Measurements from ENCODE around the gene PDXP. TPM values are rescaled to one million over a fixed set of nuclear protein-coding genes. Genes with fewer than 3 reads are reported as not detected.

Gene PDXP
- total RNA-seq, 1 experiment from 2014 or later, result 36.9 TPM

GRCh38 chr22:37616201-37617083 is 42.1 kb upstream of the PDXP start:
- Histone ChIP-seq H3K79me2 (ENCODE audit: low read length) (peaks cover 1% of the 10 kb centered on the region; the same call in 1 of the 2 replicates), H4K20me1 (ENCODE audit: low read length) (no peaks in the 10 kb centered on the region), H3K36me3 (ENCODE audit: low read depth, low read length) (no peaks in the 10 kb centered on the region), H3K27me3 (ENCODE audit: low read length) (no peaks in the 10 kb centered on the region), H3K4me3 (ENCODE audit: low read length) (no peak overlapping the region), H3K9ac (ENCODE audit: low read length) (no peak overlapping the region), H3K4me2 (ENCODE audit: low read length) (no peak overlapping the region), H3K9me2 (replicated peaks; ENCODE audit: low read length) (no peaks in the 10 kb centered on the region), H3K27ac (ENCODE audit: low read length) (no peak overlapping the region), H3F3A (ENCODE audit: low read length, unreplicated experiment) (no peaks in the 10 kb centered on the region), H3K4me1 (ENCODE audit: insufficient read depth, low read length) (no peaks in the 10 kb centered on the region), H3K9me3 (ENCODE audit: low read length) (no peaks in the 10 kb centered on the region), H2AFZ (ENCODE audit: low read length) (no peak overlapping the region)
- TF ChIP-seq EZH2 (IDR thresholded peaks at IDR 0.05; ENCODE audit: low read length, unreplicated experiment) (no peak), CTCF (conservative IDR thresholded peaks at IDR 0.05; ENCODE audit: low read depth, low read length) (no peak), EZH2phosphoT487 (IDR thresholded peaks at IDR 0.05; ENCODE audit: borderline replicate concordance, low read length) (no peak)
- intact Hi-C loops (cut with micrococcal nuclease), result no loop called here
- no peak for DNase-seq
- no peak for ATAC-seq
- ChIA-PET POLR2A (ENCODE audit: unreplicated experiment) (interaction anchor here (0.6 kb wide), 1 partner anchor 105 kb away, joined by 3 read pairs; no protein-coding TSS in a partner anchor), CTCF (no interaction called here)
- no TSS peak for BruUV-seq (replicated peaks)

GRCh38 chr22:37617431-37617830 is 41.1 kb upstream of the PDXP start:
- H3K27ac ChIP-seq (ENCODE audit: low read length), result no peak overlapping the region
- H3K4me3 ChIP-seq (ENCODE audit: low read length), result no peak overlapping the region
- ChIA-PET CTCF (no interaction called here), POLR2A (ENCODE audit: unreplicated experiment) (no interaction called here)
- no peaks in the 10 kb centered on the region for H3K9me2 ChIP-seq (replicated peaks; ENCODE audit: low read length)
- H3K27me3 ChIP-seq (ENCODE audit: low read length), result no peaks in the 10 kb centered on the region
- DNase-seq (no peak), ATAC-seq (no peak)
- H3K4me2 ChIP-seq (ENCODE audit: low read length), result no peak overlapping the region
- intact Hi-C loops (cut with micrococcal nuclease), result no loop called here
- H2AFZ ChIP-seq (ENCODE audit: low read length), result no peak overlapping the region
- no peaks in the 10 kb centered on the region for H3K36me3 ChIP-seq (ENCODE audit: low read depth, low read length)
- no peaks in the 10 kb centered on the region for H3K79me2 ChIP-seq (ENCODE audit: low read length)
- TF ChIP-seq CTCF (conservative IDR thresholded peaks at IDR 0.05; ENCODE audit: low read depth, low read length) (no peak), EZH2 (IDR thresholded peaks at IDR 0.05; ENCODE audit: low read length, unreplicated experiment) (no peak), EZH2phosphoT487 (IDR thresholded peaks at IDR 0.05; ENCODE audit: borderline replicate concordance, low read length) (no peak)
- no peak overlapping the region for H3K9ac ChIP-seq (ENCODE audit: low read length)
- H3K9me3 ChIP-seq (ENCODE audit: low read length), result no peaks in the 10 kb centered on the region
- no peaks in the 10 kb centered on the region for H4K20me1 ChIP-seq (ENCODE audit: low read length)
- H3K4me1 ChIP-seq (ENCODE audit: insufficient read depth, low read length), result no peaks in the 10 kb centered on the region
- BruUV-seq (replicated peaks), result TSS peak; percentile 28
- H3F3A ChIP-seq (ENCODE audit: low read length, unreplicated experiment), result no peaks in the 10 kb centered on the region

- POLR2A ChIA-PET (ENCODE audit: unreplicated experiment), result interaction anchor here (0.7 kb wide), 1 partner anchor 59 kb away, joined by 4 read pairs; no protein-coding TSS in a partner anchor
- CTCF ChIA-PET, result no interaction called here
- H4K20me1 ChIP-seq (ENCODE audit: low read length), result no peaks in the 10 kb centered on the region
These were observed 40.4 kb upstream of the PDXP start for GRCh38 chr22:37618072-37618656.

More at GRCh38 chr22:37618072-37618656, 40.4 kb upstream of the PDXP start:
- Histone ChIP-seq H3K9me3 (ENCODE audit: low read length) (no peaks in the 10 kb centered on the region), H3K9ac (ENCODE audit: low read length) (no peak overlapping the region), H3F3A (ENCODE audit: low read length, unreplicated experiment) (no peaks in the 10 kb centered on the region), H3K36me3 (ENCODE audit: low read depth, low read length) (no peaks in the 10 kb centered on the region), H3K27ac (ENCODE audit: low read length) (no peak overlapping the region), H3K9me2 (replicated peaks; ENCODE audit: low read length) (no peaks in the 10 kb centered on the region), H3K27me3 (ENCODE audit: low read length) (no peaks in the 10 kb centered on the region), H2AFZ (ENCODE audit: low read length) (no peak overlapping the region), H3K4me1 (ENCODE audit: insufficient read depth, low read length) (no peaks in the 10 kb centered on the region), H3K4me2 (ENCODE audit: low read length) (no peak overlapping the region), H3K4me3 (ENCODE audit: low read length) (no peak overlapping the region), H3K79me2 (ENCODE audit: low read length) (no peaks in the 10 kb centered on the region)
- no peak for ATAC-seq
- TF ChIP-seq EZH2 (IDR thresholded peaks at IDR 0.05; ENCODE audit: low read length, unreplicated experiment), result no peak
- no TSS peak for BruUV-seq (replicated peaks)
- intact Hi-C loops (cut with micrococcal nuclease), result no loop called here
- DNase-seq, result no peak

Measured in PC-3 (cell line).